ENCODE results near the gene KRT72. TPM values are rescaled to one million over a fixed set of nuclear protein-coding genes. Genes with fewer than 3 reads are reported as not detected.

The KRT72 gene
- total RNA-seq = not detected

GRCh38 chr12:52600941-52601481, at the start of gene KRT72:
Gene KRT72 (minus strand): TSS chr12:52601463. CDS start chr12:52601452, 11 bp downstream.
- H3K4me3 ChIP-seq = no peak within 1 kb of the TSS
- no peaks in the 10 kb centered on the region for H3K9me3 ChIP-seq
- intact Hi-C loops (cut with DNase I) = no loop called here
- H3K27me3 ChIP-seq = no peaks in the 10 kb centered on the region
- peak in 1 of 2 donors; percentile 40 for DNase-seq (ENCODE audit: extremely low spot score in 2 of 2)
- no peaks in the 10 kb centered on the region for H3K4me1 ChIP-seq
- H3K27ac ChIP-seq = no peak within 1 kb of the TSS
- TF ChIP-seq POLR2AphosphoS5 (IDR thresholded peaks at IDR 0.05; ENCODE audit: insufficient read depth in 1 of 2, low read depth in 1 of 2) (no peak), CTCF (IDR thresholded peaks at IDR 0.05) (no peak), POLR2A (IDR thresholded peaks at IDR 0.05) (no peak)
- H3K36me3 ChIP-seq = no peaks in the 10 kb centered on the region

- TF ChIP-seq POLR2AphosphoS5 (IDR thresholded peaks at IDR 0.05; ENCODE audit: insufficient read depth in 1 of 2, low read depth in 1 of 2) (peak; percentile 44 to 71), CTCF (IDR thresholded peaks at IDR 0.05) (no peak)
- intact Hi-C loops (cut with DNase I) = no loop called here
- H3K27ac ChIP-seq = peak overlapping the region; percentile 37
- peaks cover 8% of the 10 kb centered on the region for H3K4me1 ChIP-seq
- peak; percentile 88 to 94 for DNase-seq (ENCODE audit: extremely low spot score in 2 of 2)
- H3K27me3 ChIP-seq = no peaks in the 10 kb centered on the region
- H3K4me3 ChIP-seq = peak overlapping the region; percentile 8 to 20
- no peaks in the 10 kb centered on the region for H3K9me3 ChIP-seq
- H3K36me3 ChIP-seq = no peaks in the 10 kb centered on the region
These were observed 49.3 kb upstream of the KRT72 start for GRCh38 chr12:52650520-52651081.

- H3K4me1 ChIP-seq = peaks cover 8% of the 10 kb centered on the region
- no peaks in the 10 kb centered on the region for H3K9me3 ChIP-seq
- DNase-seq (ENCODE audit: extremely low spot score in 2 of 2) = peak; percentile 49 to 58
- TF ChIP-seq POLR2A (IDR thresholded peaks at IDR 0.05) (no peak), CTCF (IDR thresholded peaks at IDR 0.05) (no peak), POLR2AphosphoS5 (IDR thresholded peaks at IDR 0.05; ENCODE audit: insufficient read depth in 1 of 2, low read depth in 1 of 2) (no peak)
- intact Hi-C loops (cut with DNase I) = no loop called here
- no peak overlapping the region for H3K27ac ChIP-seq
- no peaks in the 10 kb centered on the region for H3K36me3 ChIP-seq
- no peaks in the 10 kb centered on the region for H3K27me3 ChIP-seq
- H3K4me3 ChIP-seq = no peak overlapping the region
These were observed 47.8 kb upstream of the KRT72 start for GRCh38 chr12:52649066-52649465.

GRCh38 chr12:52648012-52648550, 46.8 kb upstream of the KRT72 start:
- TF ChIP-seq POLR2AphosphoS5 (IDR thresholded peaks at IDR 0.05; ENCODE audit: insufficient read depth in 1 of 2, low read depth in 1 of 2) = no peak
- TF ChIP-seq CTCF (IDR thresholded peaks at IDR 0.05) = no peak
- TF ChIP-seq POLR2A (IDR thresholded peaks at IDR 0.05) = no peak
- Histone ChIP-seq H3K4me1 (peaks cover 8% of the 10 kb centered on the region), H3K9me3 (no peaks in the 10 kb centered on the region), H3K36me3 (no peaks in the 10 kb centered on the region), H3K27me3 (no peaks in the 10 kb centered on the region), H3K4me3 (no peak overlapping the region), H3K27ac (no peak overlapping the region)
- intact Hi-C loops (cut with DNase I) = no loop called here
- peak; percentile 67 to 69 for DNase-seq (ENCODE audit: extremely low spot score in 2 of 2)

- no peaks in the 10 kb centered on the region for H3K27me3 ChIP-seq
- peaks cover 8% of the 10 kb centered on the region for H3K4me1 ChIP-seq
- intact Hi-C loops (cut with DNase I) = no loop called here
- no peaks in the 10 kb centered on the region for H3K9me3 ChIP-seq
- DNase-seq (ENCODE audit: extremely low spot score in 2 of 2) = peak; percentile 47 to 74
- H3K27ac ChIP-seq = no peak overlapping the region
- H3K36me3 ChIP-seq = no peaks in the 10 kb centered on the region
- H3K4me3 ChIP-seq = no peak overlapping the region
- TF ChIP-seq CTCF (IDR thresholded peaks at IDR 0.05) (no peak), POLR2A (IDR thresholded peaks at IDR 0.05) (no peak), POLR2AphosphoS5 (IDR thresholded peaks at IDR 0.05; ENCODE audit: insufficient read depth in 1 of 2, low read depth in 1 of 2) (no peak)
These were observed 46.3 kb upstream of the KRT72 start for GRCh38 chr12:52647601-52648000.

Data from vagina (tissue), 2 donors.